Nephron progenitor cell (in vitro differentiated cells): ENCODE data around the gene CDH16.

ENCODE experiments used
- DNase-seq: peaks from one replicate; pipeline ENCODE4 v3.0.0; 2021
- H3K27ac Mint-ChIP-seq: 2 replicates; pipeline ENCODE4 v1.8.0; 2021; ENCODE audit warnings: mild to moderate bottlenecking, moderate library complexity, mixed read lengths
- H3K27me3 Mint-ChIP-seq: 2 replicates; pipeline ENCODE4 v1.8.0; 2021; ENCODE audit warnings: mild to moderate bottlenecking, low read depth, mixed read lengths; ENCODE audit not compliant: poor library complexity
- H3K36me3 Mint-ChIP-seq: 2 replicates; pipeline ENCODE4 v1.8.0; 2021; ENCODE audit warnings: low read depth, mixed read lengths
- H3K4me1 Mint-ChIP-seq: 2 replicates; pipeline ENCODE4 v1.8.0; 2021; ENCODE audit warnings: mixed read lengths
- H3K4me3 Mint-ChIP-seq: 2 replicates; pipeline ENCODE4 v1.8.0; 2021; ENCODE audit warnings: mild to moderate bottlenecking, moderate library complexity, mixed read lengths
- H3K9me3 Mint-ChIP-seq: 2 replicates; pipeline ENCODE4 v1.8.0; 2021; ENCODE audit warnings: mild to moderate bottlenecking, moderate library complexity, mixed read lengths
- CTCF ChIP-seq: fragments of 200-600 bp; sonication (generic); IDR thresholded peaks from 2 replicates; pipeline ENCODE4 v1.5.0; 2021; ENCODE audit warnings: antibody characterized with exemption

Gene CDH16

GRCh38 chr16:66932076-66932475 lies 13.4 kb upstream of the CDH16 start:
- no peak overlapping the region for H3K27ac Mint-ChIP-seq
- peaks cover 23% of the 10 kb centered on the region for H3K27me3 Mint-ChIP-seq
- H3K36me3 Mint-ChIP-seq: peaks cover 5% of the 10 kb centered on the region
- H3K4me1 Mint-ChIP-seq: peaks cover 40% of the 10 kb centered on the region
- H3K4me3 Mint-ChIP-seq: peak overlapping the region; percentile 98
- no peaks in the 10 kb centered on the region for H3K9me3 Mint-ChIP-seq
- TF ChIP-seq CTCF: no peak
- no peak for DNase-seq

GRCh38 chr16:66931665-66932064 lies 13.0 kb upstream of the CDH16 start:
- no peaks in the 10 kb centered on the region for H3K9me3 Mint-ChIP-seq
- H3K36me3 Mint-ChIP-seq: peaks cover 5% of the 10 kb centered on the region
- DNase-seq: no peak
- peak overlapping the region; percentile 12 for H3K4me3 Mint-ChIP-seq
- peaks cover 37% of the 10 kb centered on the region for H3K4me1 Mint-ChIP-seq
- no peak overlapping the region for H3K27ac Mint-ChIP-seq
- no peak for TF ChIP-seq CTCF
- peaks cover 27% of the 10 kb centered on the region for H3K27me3 Mint-ChIP-seq

- Mint-ChIP-seq H3K4me3 (no peak overlapping the region), H3K36me3 (peaks cover 5% of the 10 kb centered on the region), H3K27me3 (peaks cover 42% of the 10 kb centered on the region), H3K9me3 (no peaks in the 10 kb centered on the region), H3K27ac (no peak overlapping the region), H3K4me1 (peaks cover 27% of the 10 kb centered on the region)
- no peak for DNase-seq
- TF ChIP-seq CTCF: no peak
These were observed 11.5 kb upstream of the CDH16 start for GRCh38 chr16:66930189-66930588.

- Mint-ChIP-seq H3K36me3 (peaks cover 5% of the 10 kb centered on the region), H3K4me1 (peaks cover 20% of the 10 kb centered on the region), H3K27ac (no peak overlapping the region), H3K4me3 (no peak overlapping the region), H3K9me3 (no peaks in the 10 kb centered on the region), H3K27me3 (peaks cover 51% of the 10 kb centered on the region)
- no peak for DNase-seq
- peak; percentile 9 for TF ChIP-seq CTCF
These were observed 10.2 kb upstream of the CDH16 start for GRCh38 chr16:66928702-66929388.

GRCh38 chr16:66927918-66928649 lies 9.4 kb upstream of the CDH16 start:
- H3K27ac Mint-ChIP-seq: no peak overlapping the region
- no peak for TF ChIP-seq CTCF
- no peak for DNase-seq
- H3K4me1 Mint-ChIP-seq: peaks cover 13% of the 10 kb centered on the region
- no peak overlapping the region for H3K4me3 Mint-ChIP-seq
- peaks cover 59% of the 10 kb centered on the region for H3K27me3 Mint-ChIP-seq
- H3K9me3 Mint-ChIP-seq: no peaks in the 10 kb centered on the region
- peaks cover 5% of the 10 kb centered on the region for H3K36me3 Mint-ChIP-seq
